HL-60 (cell line): ENCODE results near the gene CAMTA1.

ENCODE experiments used
- DNase-seq, 2 experiments: peaks; one replicate each; pipeline ENCODE4 v3.0.0-alpha.2; 2010 to 2020; ENCODE audit warnings: low read depth in 1 of 2, low spot score in 1 of 2
- H3K27ac ChIP-seq: fragments of 250-450 bp; sonication (Bioruptor Pico); replicated peaks from 2 replicates; pipeline ENCODE4 v1.5.1; 2020; ENCODE audit warnings: mild to moderate bottlenecking, moderate library complexity
- H3K27me3 ChIP-seq: fragments of 250-450 bp; sonication (Bioruptor Pico); 2 replicates; pipeline ENCODE4 v1.5.1; 2021; ENCODE audit warnings: mild to moderate bottlenecking, moderate library complexity; ENCODE audit not compliant: insufficient read depth, poor library complexity, severe bottlenecking
- H3K4me3 ChIP-seq: replicated peaks from 2 replicates; pipeline ENCODE4 v1.5.1; 2011; ENCODE audit warnings: mild to moderate bottlenecking, control low read depth, low read length; ENCODE audit not compliant: insufficient read depth
- GABPA ChIP-seq: IDR thresholded peaks from 2 replicates; pipeline ENCODE4 v1.6.1; 2012; ENCODE audit warnings: low read depth
- POLR2AphosphoS5 ChIP-seq: IDR thresholded peaks from 2 replicates; pipeline ENCODE4 v1.6.1; 2012; ENCODE audit warnings: low read depth
- REST ChIP-seq: IDR thresholded peaks from 2 replicates; pipeline ENCODE4 v1.6.1; 2012; ENCODE audit warnings: low read depth; ENCODE audit not compliant: insufficient replicate concordance
- SPI1 ChIP-seq: IDR thresholded peaks from 2 replicates; pipeline ENCODE4 v1.6.1; 2012; ENCODE audit warnings: low read depth, mild to moderate bottlenecking, borderline replicate concordance
- TF ChIP-seq, protein P1 (sequence below): IDR thresholded peaks from one replicate; pipeline ENCODE4 v1.5.1; 2011; ENCODE audit warnings: low read length, control low read depth, inconsistent platforms; ENCODE audit not compliant: insufficient read depth

The CAMTA1 gene

DNA sequence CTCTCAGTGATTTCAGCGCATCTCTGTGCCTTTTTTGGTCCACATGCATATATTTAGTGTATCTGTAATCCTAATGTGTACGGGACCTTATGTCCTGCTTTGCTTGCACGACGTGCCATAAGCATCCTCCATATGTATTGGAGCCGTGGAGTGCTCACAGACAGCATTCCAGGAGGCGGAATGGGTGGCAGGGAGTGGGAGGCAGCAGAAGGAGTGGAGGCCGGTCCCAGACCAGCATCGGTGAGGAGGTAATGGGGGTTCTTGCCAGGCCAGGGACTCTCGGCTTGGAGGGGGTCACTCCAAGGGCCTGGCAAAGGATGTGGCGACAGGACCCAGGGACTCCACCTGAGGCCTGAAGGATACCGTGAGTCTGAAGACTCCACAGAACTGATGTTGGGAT lies 185.0 kb downstream of the CAMTA1 start:
- Histone ChIP-seq H3K27ac (no peak overlapping the region), H3K4me3 (no peak overlapping the region), H3K27me3 (peaks cover 5% of the 10 kb centered on the region)
- no peak for TF ChIP-seq GABPA
- no peak for TF ChIP-seq REST
- TF ChIP-seq SPI1 = no peak
- TF ChIP-seq, protein P1, sequence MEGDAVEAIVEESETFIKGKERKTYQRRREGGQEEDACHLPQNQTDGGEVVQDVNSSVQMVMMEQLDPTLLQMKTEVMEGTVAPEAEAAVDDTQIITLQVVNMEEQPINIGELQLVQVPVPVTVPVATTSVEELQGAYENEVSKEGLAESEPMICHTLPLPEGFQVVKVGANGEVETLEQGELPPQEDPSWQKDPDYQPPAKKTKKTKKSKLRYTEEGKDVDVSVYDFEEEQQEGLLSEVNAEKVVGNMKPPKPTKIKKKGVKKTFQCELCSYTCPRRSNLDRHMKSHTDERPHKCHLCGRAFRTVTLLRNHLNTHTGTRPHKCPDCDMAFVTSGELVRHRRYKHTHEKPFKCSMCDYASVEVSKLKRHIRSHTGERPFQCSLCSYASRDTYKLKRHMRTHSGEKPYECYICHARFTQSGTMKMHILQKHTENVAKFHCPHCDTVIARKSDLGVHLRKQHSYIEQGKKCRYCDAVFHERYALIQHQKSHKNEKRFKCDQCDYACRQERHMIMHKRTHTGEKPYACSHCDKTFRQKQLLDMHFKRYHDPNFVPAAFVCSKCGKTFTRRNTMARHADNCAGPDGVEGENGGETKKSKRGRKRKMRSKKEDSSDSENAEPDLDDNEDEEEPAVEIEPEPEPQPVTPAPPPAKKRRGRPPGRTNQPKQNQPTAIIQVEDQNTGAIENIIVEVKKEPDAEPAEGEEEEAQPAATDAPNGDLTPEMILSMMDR = no peak
- TF ChIP-seq POLR2AphosphoS5 = no peak
- DNase-seq = no peak

GRCh38 chr1:6971048-6971447 lies 185.8 kb downstream of the CAMTA1 start:
- Histone ChIP-seq H3K27ac (no peak overlapping the region), H3K4me3 (no peak overlapping the region), H3K27me3 (peaks cover 5% of the 10 kb centered on the region)
- DNase-seq = no peak
- no peak for TF ChIP-seq REST
- TF ChIP-seq, protein P1 = no peak
- no peak for TF ChIP-seq GABPA
- no peak for TF ChIP-seq POLR2AphosphoS5
- TF ChIP-seq SPI1 = no peak

- Histone ChIP-seq H3K27ac (no peak overlapping the region), H3K4me3 (no peak overlapping the region), H3K27me3 (peaks cover 5% of the 10 kb centered on the region)
- no peak for DNase-seq
- TF ChIP-seq, protein P1 = no peak
- TF ChIP-seq POLR2AphosphoS5 = no peak
- TF ChIP-seq REST = no peak
- TF ChIP-seq SPI1 = no peak
- no peak for TF ChIP-seq GABPA
Measured at GRCh38 chr1:6971699-6972098, 186.4 kb downstream of the CAMTA1 start.
